ENCODE measurements around the gene NPIPB8.

GRCh38 chr16:28604186-28604565 lies 33.7 kb upstream of the NPIPB8 start:
- TF ChIP-seq, protein P1, sequence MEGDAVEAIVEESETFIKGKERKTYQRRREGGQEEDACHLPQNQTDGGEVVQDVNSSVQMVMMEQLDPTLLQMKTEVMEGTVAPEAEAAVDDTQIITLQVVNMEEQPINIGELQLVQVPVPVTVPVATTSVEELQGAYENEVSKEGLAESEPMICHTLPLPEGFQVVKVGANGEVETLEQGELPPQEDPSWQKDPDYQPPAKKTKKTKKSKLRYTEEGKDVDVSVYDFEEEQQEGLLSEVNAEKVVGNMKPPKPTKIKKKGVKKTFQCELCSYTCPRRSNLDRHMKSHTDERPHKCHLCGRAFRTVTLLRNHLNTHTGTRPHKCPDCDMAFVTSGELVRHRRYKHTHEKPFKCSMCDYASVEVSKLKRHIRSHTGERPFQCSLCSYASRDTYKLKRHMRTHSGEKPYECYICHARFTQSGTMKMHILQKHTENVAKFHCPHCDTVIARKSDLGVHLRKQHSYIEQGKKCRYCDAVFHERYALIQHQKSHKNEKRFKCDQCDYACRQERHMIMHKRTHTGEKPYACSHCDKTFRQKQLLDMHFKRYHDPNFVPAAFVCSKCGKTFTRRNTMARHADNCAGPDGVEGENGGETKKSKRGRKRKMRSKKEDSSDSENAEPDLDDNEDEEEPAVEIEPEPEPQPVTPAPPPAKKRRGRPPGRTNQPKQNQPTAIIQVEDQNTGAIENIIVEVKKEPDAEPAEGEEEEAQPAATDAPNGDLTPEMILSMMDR (IDR thresholded peaks at IDR 0.05) = no peak
- TF ChIP-seq POLR2A (IDR thresholded peaks at IDR 0.05) = no peak
